NT2/D1 (cell line): Measurements from ENCODE around the gene SLC44A2.

Experiments
- SUZ12 ChIP-seq: IDR thresholded peaks from 2 replicates; pipeline ENCODE4 v1.6.1; 2011; ENCODE audit not compliant: insufficient read length, insufficient read depth; ENCODE audit errors: extremely low read depth
- YY1 ChIP-seq: IDR thresholded peaks from 2 replicates; pipeline ENCODE4 v1.6.1; 2011; ENCODE audit not compliant: insufficient read length, insufficient read depth
- ZNF274 ChIP-seq: IDR thresholded peaks from 2 replicates; pipeline ENCODE4 v1.6.1; 2011; ENCODE audit warnings: mild to moderate bottlenecking, low read depth, low read length

- no peak for TF ChIP-seq ZNF274
- no peak for TF ChIP-seq YY1
- TF ChIP-seq SUZ12 = no peak
Observed at GRCh38 chr19:10651851-10652250, 26.5 kb downstream of the SLC44A2 start.
